ENCODE results near the gene RBM33. TPM values are rescaled to one million over a fixed set of nuclear protein-coding genes. Genes with fewer than 3 reads are reported as not detected.

RBM33 gene
- polyA plus RNA-seq, 1 donor (not counting 4 experiments of a cell fraction or from before 2014, with no cell fraction given) = 8.9 TPM

GRCh38 chr7:155808549-155809331, 164.3 kb downstream of the RBM33 start:
- no peak overlapping the region for H2AFZ ChIP-seq (ENCODE audit: control insufficient read depth, low read length)
- H3K27me3 ChIP-seq (ENCODE audit: control insufficient read depth, extremely low read depth, insufficient read depth, low read length) = peaks cover 94% of the 10 kb centered on the region
- H3K9me3 ChIP-seq (ENCODE audit: control insufficient read depth, low read depth, low read length) = no peaks in the 10 kb centered on the region
- no peaks in the 10 kb centered on the region for H3K79me2 ChIP-seq (ENCODE audit: control insufficient read depth, insufficient read depth, low read length)
- DNase-seq (ENCODE audit: low read depth, low spot score) (no peak), FAIRE-seq (no peak)
- no peaks in the 10 kb centered on the region for H3K36me3 ChIP-seq (ENCODE audit: control insufficient read depth in 2 of 2, extremely low read depth in 1 of 2, insufficient read depth in 2 of 2, low read length in 2 of 2)
- no peak overlapping the region for H3K9ac ChIP-seq (ENCODE audit: control insufficient read depth, extremely low read depth, insufficient read depth, low read length)
- peak overlapping the region in 1 of 3 experiments; percentile 5 for H3K4me3 ChIP-seq (ENCODE audit: control insufficient read depth in 2 of 3, extremely low read depth in 1 of 3, insufficient read depth in 2 of 3, low read depth in 1 of 3, low read length in 3 of 3)
- TF ChIP-seq CTCF (optimal IDR thresholded peaks at IDR 0.05 in 1 of 3, IDR thresholded peaks at IDR 0.05 in 1 of 3, conservative IDR thresholded peaks at IDR 0.05 in 1 of 3; ENCODE audit: extremely low read depth in 1 of 3, insufficient read depth in 2 of 3, low read length in 3 of 3) (no peak), EZH2 (IDR thresholded peaks at IDR 0.05; ENCODE audit: low read length) (peak; percentile 89)
- no peaks in the 10 kb centered on the region for H4K20me1 ChIP-seq (ENCODE audit: control insufficient read depth, extremely low read depth, insufficient read depth, low read length)
- dilution Hi-C loops (cut with MboI; ENCODE audit: extremely low pct_ligation_motif_present, low sequenced_read_pairs) = loop anchor here (25.0 kb wide), 1 partner anchor 879 kb away; no protein-coding TSS in a partner anchor
- no peaks in the 10 kb centered on the region for H3K9me1 ChIP-seq (ENCODE audit: control insufficient read depth, extremely low read depth, insufficient read depth, low read length)
- H3K27ac ChIP-seq (ENCODE audit: control insufficient read depth, insufficient read depth, low read length) = no peak overlapping the region
- peaks cover 15% of the 10 kb centered on the region for H3K4me1 ChIP-seq (ENCODE audit: control insufficient read depth, extremely low read depth, insufficient read depth, low read length)
- peak overlapping the region; percentile 45 for H3K4me2 ChIP-seq (ENCODE audit: control insufficient read depth, extremely low read depth, insufficient read depth, low read depth, low read length)

- TF ChIP-seq EZH2 (IDR thresholded peaks at IDR 0.05; ENCODE audit: low read length) (no peak), CTCF (optimal IDR thresholded peaks at IDR 0.05 in 1 of 3, IDR thresholded peaks at IDR 0.05 in 1 of 3, conservative IDR thresholded peaks at IDR 0.05 in 1 of 3; ENCODE audit: extremely low read depth in 1 of 3, insufficient read depth in 2 of 3, low read length in 3 of 3) (no peak)
- Histone ChIP-seq H2AFZ (ENCODE audit: control insufficient read depth, low read length) (no peak overlapping the region), H3K27me3 (ENCODE audit: control insufficient read depth, extremely low read depth, insufficient read depth, low read length) (peaks cover 96% of the 10 kb centered on the region)
Observed at GRCh38 chr7:155809332-155809946, 165.0 kb downstream of the RBM33 start.

More at GRCh38 chr7:155809332-155809946, 165.0 kb downstream of the RBM33 start:
- no peaks in the 10 kb centered on the region for H3K9me1 ChIP-seq (ENCODE audit: control insufficient read depth, extremely low read depth, insufficient read depth, low read length)
- no peak for DNase-seq (ENCODE audit: low read depth, low spot score)
- H3K79me2 ChIP-seq (ENCODE audit: control insufficient read depth, insufficient read depth, low read length) = no peaks in the 10 kb centered on the region
- H3K9me3 ChIP-seq (ENCODE audit: control insufficient read depth, low read depth, low read length) = no peaks in the 10 kb centered on the region
- dilution Hi-C loops (cut with MboI; ENCODE audit: extremely low pct_ligation_motif_present, low sequenced_read_pairs) = loop anchor here (25.0 kb wide), 1 partner anchor 878 kb away; no protein-coding TSS in a partner anchor
- peaks cover 13% of the 10 kb centered on the region for H3K4me1 ChIP-seq (ENCODE audit: control insufficient read depth, extremely low read depth, insufficient read depth, low read length)
- FAIRE-seq = no peak
- H3K36me3 ChIP-seq (ENCODE audit: control insufficient read depth in 2 of 2, extremely low read depth in 1 of 2, insufficient read depth in 2 of 2, low read length in 2 of 2) = no peaks in the 10 kb centered on the region
- no peak overlapping the region for H3K9ac ChIP-seq (ENCODE audit: control insufficient read depth, extremely low read depth, insufficient read depth, low read length)
- H4K20me1 ChIP-seq (ENCODE audit: control insufficient read depth, extremely low read depth, insufficient read depth, low read length) = no peaks in the 10 kb centered on the region
- peak overlapping the region in 1 of 3 experiments; percentile 5 for H3K4me3 ChIP-seq (ENCODE audit: control insufficient read depth in 2 of 3, extremely low read depth in 1 of 3, insufficient read depth in 2 of 3, low read depth in 1 of 3, low read length in 3 of 3)
- H3K27ac ChIP-seq (ENCODE audit: control insufficient read depth, insufficient read depth, low read length) = no peak overlapping the region
- peak overlapping the region; percentile 45 for H3K4me2 ChIP-seq (ENCODE audit: control insufficient read depth, extremely low read depth, insufficient read depth, low read depth, low read length)
